Karpas-422 (cell line): ENCODE results near the gene CFAP97. TPM values are rescaled to one million over a fixed set of nuclear protein-coding genes. Genes with fewer than 3 reads are reported as not detected.

Experiments
- DNase-seq: peaks from one replicate; pipeline ENCODE4 v3.0.0-alpha.2; 2015
- H2AFZ ChIP-seq: fragments of 200-600 bp; sonication (generic); 2 replicates; pipeline ENCODE4 v1.6.1; 2014; ENCODE audit warnings: antibody characterized with exemption, low read length, mixed read lengths
- H3K27ac ChIP-seq: fragments of 200-600 bp; sonication (generic); 2 replicates; pipeline ENCODE4 v1.5.1; 2014; ENCODE audit warnings: mild to moderate bottlenecking, low read length, moderate library complexity
- H3K27me3 ChIP-seq: fragments of 200-600 bp; sonication (generic); 2 replicates; pipeline ENCODE4 v1.6.1; 2014; ENCODE audit warnings: low read length, mixed read lengths
- H3K36me3 ChIP-seq: fragments of 200-600 bp; sonication (generic); 2 replicates; pipeline ENCODE4 v1.6.1; 2014; ENCODE audit warnings: low read length, mixed read lengths; ENCODE audit not compliant: insufficient read depth
- H3K4me1 ChIP-seq: fragments of 200-600 bp; sonication (generic); 2 replicates; pipeline ENCODE4 v1.6.1; 2014; ENCODE audit warnings: mild to moderate bottlenecking, low read length, mixed read lengths
- H3K4me2 ChIP-seq: fragments of 200-600 bp; sonication (generic); 2 replicates; pipeline ENCODE4 v1.6.1; 2014; ENCODE audit warnings: low read length, low read depth, mild to moderate bottlenecking; ENCODE audit not compliant: poor library complexity, severe bottlenecking
- H3K4me3 ChIP-seq: fragments of 200-600 bp; sonication (generic); 2 replicates; pipeline ENCODE4 v1.5.1; 2014; ENCODE audit warnings: mild to moderate bottlenecking, antibody characterized with exemption, low read length, mixed read lengths
- H3K79me2 ChIP-seq: fragments of 200-600 bp; sonication (generic); 2 replicates; pipeline ENCODE4 v1.6.1; 2014; ENCODE audit warnings: mild to moderate bottlenecking, low read length, mixed read lengths
- H3K9ac ChIP-seq: fragments of 200-600 bp; sonication (generic); 2 replicates; pipeline ENCODE4 v1.6.0; 2014; ENCODE audit warnings: low read length
- H3K9me2 ChIP-seq: fragments of 200-600 bp; sonication (generic), shearing (Covaris generic); replicated peaks from 2 replicates; pipeline ENCODE4 v1.6.0; 2014; ENCODE audit warnings: mild to moderate bottlenecking, low read length, moderate library complexity; ENCODE audit not compliant: insufficient read depth
- H3K9me3 ChIP-seq: fragments of 300-700, 200-600 bp; sonication (generic); 2 replicates; pipeline ENCODE4 v1.6.1; 2014; ENCODE audit warnings: low read length, mixed read lengths
- H4K20me1 ChIP-seq: fragments of 200-600 bp; sonication (generic); 2 replicates; pipeline ENCODE4 v1.6.1; 2014; ENCODE audit warnings: mild to moderate bottlenecking, antibody characterized with exemption, low read length, low read depth; ENCODE audit not compliant: insufficient read depth
- total RNA-seq: library from RNA; depleted of rRNA; stranded (reverse); fragments of >200 nt; shearing (Covaris generic); gene quantifications from 2 replicates; pipeline ENCODE4 v1.2.3, GENCODE V29; 2014; ENCODE audit warnings: low replicate concordance

The CFAP97 gene
- total RNA-seq, 1 experiment from 2014 or later = 44.5 TPM

GRCh38 chr4:185229021-185229818 lies 25.4 kb upstream of the CFAP97 start:
- H3K9me2 ChIP-seq = no peaks in the 10 kb centered on the region
- H2AFZ ChIP-seq = no peak overlapping the region
- no peaks in the 10 kb centered on the region for H3K36me3 ChIP-seq
- H4K20me1 ChIP-seq = no peaks in the 10 kb centered on the region
- no peak for DNase-seq
- no peak overlapping the region for H3K27ac ChIP-seq
- peaks cover 91% of the 10 kb centered on the region for H3K79me2 ChIP-seq
- H3K27me3 ChIP-seq = no peaks in the 10 kb centered on the region
- no peaks in the 10 kb centered on the region for H3K9me3 ChIP-seq
- peaks cover 26% of the 10 kb centered on the region for H3K4me1 ChIP-seq
- no peak overlapping the region for H3K4me2 ChIP-seq
- no peak overlapping the region for H3K4me3 ChIP-seq
- no peak overlapping the region for H3K9ac ChIP-seq

- no peak overlapping the region for H3K27ac ChIP-seq
- DNase-seq = no peak
- no peaks in the 10 kb centered on the region for H3K9me2 ChIP-seq
- no peaks in the 10 kb centered on the region for H3K9me3 ChIP-seq
- no peaks in the 10 kb centered on the region for H4K20me1 ChIP-seq
- peak overlapping the region; percentile 11 for H3K4me2 ChIP-seq
- no peak overlapping the region for H3K4me3 ChIP-seq
- peaks cover 26% of the 10 kb centered on the region for H3K4me1 ChIP-seq
- no peak overlapping the region for H3K9ac ChIP-seq
- no peaks in the 10 kb centered on the region for H3K27me3 ChIP-seq
- no peak overlapping the region for H2AFZ ChIP-seq
- H3K36me3 ChIP-seq = no peaks in the 10 kb centered on the region
- H3K79me2 ChIP-seq = peaks cover 89% of the 10 kb centered on the region
Observed at GRCh38 chr4:185227713-185228278, 24.0 kb upstream of the CFAP97 start.

- 0 out of 2 replicates have a peak overlapping the region, but pooled peaks have one; percentile 19 for H3K27ac ChIP-seq
- H4K20me1 ChIP-seq = no peaks in the 10 kb centered on the region
- no peak overlapping the region for H3K9ac ChIP-seq
- H3K4me3 ChIP-seq = no peak overlapping the region
- no peaks in the 10 kb centered on the region for H3K36me3 ChIP-seq
- peaks cover 89% of the 10 kb centered on the region for H3K79me2 ChIP-seq
- no peaks in the 10 kb centered on the region for H3K9me2 ChIP-seq
- no peaks in the 10 kb centered on the region for H3K9me3 ChIP-seq
- H3K4me2 ChIP-seq = peak overlapping the region; percentile 11
- H3K4me1 ChIP-seq = peaks cover 31% of the 10 kb centered on the region
- no peak overlapping the region for H2AFZ ChIP-seq
- no peaks in the 10 kb centered on the region for H3K27me3 ChIP-seq
- peak; percentile 54 for DNase-seq
Observed at GRCh38 chr4:185227131-185227551, 23.3 kb upstream of the CFAP97 start.

- Histone ChIP-seq H3K36me3 (no peaks in the 10 kb centered on the region), H2AFZ (no peak overlapping the region), H3K9me3 (no peaks in the 10 kb centered on the region), H3K4me2 (no peak overlapping the region), H3K27me3 (no peaks in the 10 kb centered on the region), H4K20me1 (no peaks in the 10 kb centered on the region), H3K9me2 (no peaks in the 10 kb centered on the region), H3K9ac (no peak overlapping the region), H3K27ac (peak overlapping the region; percentile 11; the same call in 1 of the 2 replicates), H3K79me2 (peaks cover 94% of the 10 kb centered on the region), H3K4me1 (peaks cover 31% of the 10 kb centered on the region), H3K4me3 (no peak overlapping the region)
- DNase-seq = no peak
Observed at GRCh38 chr4:185225940-185226339, 22.1 kb upstream of the CFAP97 start.

- no peak for DNase-seq
- H3K27ac ChIP-seq = no peak overlapping the region
- peaks cover 41% of the 10 kb centered on the region for H3K4me1 ChIP-seq
- no peak overlapping the region for H3K4me3 ChIP-seq
- no peaks in the 10 kb centered on the region for H3K9me3 ChIP-seq
- H3K79me2 ChIP-seq = peaks cover 94% of the 10 kb centered on the region
- H3K36me3 ChIP-seq = no peaks in the 10 kb centered on the region
- no peak overlapping the region for H2AFZ ChIP-seq
- no peaks in the 10 kb centered on the region for H4K20me1 ChIP-seq
- no peaks in the 10 kb centered on the region for H3K27me3 ChIP-seq
- no peak overlapping the region for H3K9ac ChIP-seq
- no peaks in the 10 kb centered on the region for H3K9me2 ChIP-seq
- H3K4me2 ChIP-seq = no peak overlapping the region
Observed at GRCh38 chr4:185224597-185224996, 20.8 kb upstream of the CFAP97 start.

GRCh38 chr4:185222598-185222997 lies 18.8 kb upstream of the CFAP97 start:
- Histone ChIP-seq H3K4me2 (no peak overlapping the region), H3K36me3 (no peaks in the 10 kb centered on the region), H3K9ac (no peak overlapping the region), H3K4me3 (no peak overlapping the region), H3K9me3 (no peaks in the 10 kb centered on the region), H4K20me1 (no peaks in the 10 kb centered on the region), H2AFZ (no peak overlapping the region), H3K9me2 (no peaks in the 10 kb centered on the region), H3K79me2 (peaks cover 93% of the 10 kb centered on the region), H3K27ac (no peak overlapping the region), H3K27me3 (no peaks in the 10 kb centered on the region), H3K4me1 (peaks cover 59% of the 10 kb centered on the region)
- no peak for DNase-seq

GRCh38 chr4:185221912-185222311 lies 18.1 kb upstream of the CFAP97 start:
- no peak for DNase-seq
- H3K36me3 ChIP-seq = no peaks in the 10 kb centered on the region
- H3K27me3 ChIP-seq = no peaks in the 10 kb centered on the region
- no peaks in the 10 kb centered on the region for H4K20me1 ChIP-seq
- H3K9ac ChIP-seq = no peak overlapping the region
- no peaks in the 10 kb centered on the region for H3K9me3 ChIP-seq
- H3K9me2 ChIP-seq = no peaks in the 10 kb centered on the region
- no peak overlapping the region for H3K4me2 ChIP-seq
- H3K27ac ChIP-seq = no peak overlapping the region
- H3K4me3 ChIP-seq = no peak overlapping the region
- H3K79me2 ChIP-seq = peaks cover 93% of the 10 kb centered on the region
- no peak overlapping the region for H2AFZ ChIP-seq
- peaks cover 59% of the 10 kb centered on the region for H3K4me1 ChIP-seq

- Histone ChIP-seq H4K20me1 (no peaks in the 10 kb centered on the region), H3K79me2 (peaks cover 93% of the 10 kb centered on the region), H3K9me3 (no peaks in the 10 kb centered on the region), H3K27me3 (no peaks in the 10 kb centered on the region), H3K36me3 (no peaks in the 10 kb centered on the region), H2AFZ (no peak overlapping the region), H3K9ac (no peak overlapping the region), H3K4me2 (no peak overlapping the region), H3K27ac (no peak overlapping the region), H3K9me2 (no peaks in the 10 kb centered on the region), H3K4me1 (peaks cover 59% of the 10 kb centered on the region), H3K4me3 (no peak overlapping the region)
- DNase-seq = no peak
Observed at GRCh38 chr4:185221491-185221890, 17.7 kb upstream of the CFAP97 start.
